22Rv1 (cell line): ENCODE data around the gene STK33.

Experiments
- CTCF ChIP-seq: fragments of 450-650 bp; IDR thresholded peaks from 2 replicates; pipeline ENCODE4 v1.5.1; 2017; ENCODE audit warnings: mild to moderate bottlenecking
- ZFX ChIP-seq: fragments of 450-650 bp; IDR thresholded peaks from 2 replicates; pipeline ENCODE4 v1.6.1; 2017; ENCODE audit warnings: antibody characterized with exemption, borderline replicate concordance

DNA sequence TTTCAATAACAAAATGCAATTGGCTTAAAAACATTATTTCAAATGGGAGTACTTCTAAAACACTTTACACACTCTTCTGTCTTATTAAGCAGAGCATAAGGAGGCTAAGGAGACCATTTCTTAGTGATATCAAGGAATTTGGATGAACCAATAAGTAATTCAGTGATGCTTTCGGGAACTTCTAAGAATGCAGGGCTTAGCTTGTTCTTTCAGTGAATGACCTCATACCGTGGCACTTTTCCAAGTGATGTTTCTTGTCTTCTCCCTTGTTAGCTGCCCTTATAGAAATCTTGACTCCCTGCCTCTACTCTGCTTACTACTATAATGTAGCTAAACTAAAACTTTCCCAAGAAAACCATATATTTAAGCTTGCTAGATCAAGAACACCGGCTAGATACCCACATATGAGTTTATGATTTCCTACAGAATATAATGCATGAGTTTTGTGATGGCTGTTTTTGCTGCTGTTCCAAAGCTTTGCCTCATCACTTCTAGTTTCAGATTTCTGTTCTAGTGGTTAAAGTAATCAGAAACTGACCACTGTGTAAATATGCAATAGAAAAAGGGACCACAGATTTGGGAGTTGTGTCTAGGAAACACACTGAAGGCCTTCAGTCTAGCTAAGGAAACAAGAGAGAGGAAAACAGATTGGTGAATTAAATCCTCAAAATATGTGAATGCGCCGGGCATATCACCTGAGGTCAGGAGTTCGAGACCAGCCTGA, 37.5 kb upstream of the STK33 start:
- TF ChIP-seq CTCF = no peak
- TF ChIP-seq ZFX = no peak
